Lower leg skin (tissue), 3 donors: ENCODE data around the gene MTHFD1L.

Experiments
- CTCF ChIP-seq, 3 donors: fragments of 450-650 bp; IDR thresholded peaks; one replicate each; pipeline ENCODE4 v1.5.1; 2016; ENCODE audit warnings: antibody characterized with exemption in 3 of 3, mild to moderate bottlenecking in 3 of 3, moderate library complexity in 2 of 3
- POLR2A ChIP-seq, 2 donors: fragments of 450-650 bp; IDR thresholded peaks; one replicate each; pipeline ENCODE4 v1.6.1; 2016 to 2017; ENCODE audit warnings: antibody characterized with exemption in 2 of 2, mild to moderate bottlenecking in 1 of 2, moderate library complexity in 1 of 2

GRCh38 chr6:151027295-151027747, 161.8 kb downstream of the MTHFD1L start:
- TF ChIP-seq CTCF (IDR thresholded peaks at IDR 0.05) = no peak
- no peak for TF ChIP-seq POLR2A (IDR thresholded peaks at IDR 0.05)
